GM12878 (cell line): ENCODE data around the gene GNB5.

ENCODE experiments used
- CEBPB ChIP-seq, 2 experiments: fragments of 150-350 bp in 1 of 2; IDR thresholded peaks; 2 replicates each; pipeline ENCODE4 v1.6.1; 2012 to 2014; ENCODE audit warnings: low read depth in 2 of 2, low read length in 2 of 2, borderline replicate concordance in 1 of 2, inconsistent platforms in 1 of 2
- CTCF ChIP-seq, 3 experiments: IDR thresholded peaks in 2 of 3; conservative IDR thresholded peaks in 1 of 3; 2 replicates each; pipeline ENCODE4 v1.5.1; 2011; ENCODE audit warnings: low read depth in 3 of 3, low read length in 3 of 3, mild to moderate bottlenecking in 3 of 3, control low read depth in 2 of 3, moderate library complexity in 2 of 3, inconsistent platforms in 1 of 3, mixed read lengths in 1 of 3; ENCODE audit not compliant: control insufficient read depth in 2 of 3, insufficient read depth in 1 of 3; ENCODE audit errors: extremely low read depth in 1 of 3
- POLR2A ChIP-seq: IDR thresholded peaks from 2 replicates; pipeline ENCODE4 v1.6.1; 2011; ENCODE audit warnings: low read depth, mild to moderate bottlenecking, low read length
- SUZ12 ChIP-seq: fragments of 200-600 bp; sonication (generic); IDR thresholded peaks from one replicate; pipeline ENCODE4 v1.6.1; 2018; ENCODE audit warnings: antibody characterized with exemption, mild to moderate bottlenecking; ENCODE audit not compliant: unreplicated experiment
- TARDBP ChIP-seq: IDR thresholded peaks from 2 replicates; pipeline ENCODE4 v1.6.1; 2016; ENCODE audit warnings: borderline replicate concordance
- USF1 ChIP-seq: IDR thresholded peaks from 2 replicates; pipeline ENCODE4 v1.6.1; 2011; ENCODE audit warnings: borderline replicate concordance, low read depth, mild to moderate bottlenecking, moderate library complexity, mixed read lengths, low read length; ENCODE audit not compliant: insufficient read depth; ENCODE audit errors: extremely low read length

- TF ChIP-seq SUZ12 (no peak), USF1 (no peak), CTCF (IDR thresholded peaks at IDR 0.05 in 2 of 3, conservative IDR thresholded peaks at IDR 0.05 in 1 of 3; ENCODE audit: control insufficient read depth in 2 of 3, extremely low read depth in 1 of 3, insufficient read depth in 1 of 3, low read depth in 3 of 3, low read length in 3 of 3) (no peak; a peak in 1 of 6 replicates), TARDBP (no peak), CEBPB (IDR thresholded peaks at IDR 0.05; ENCODE audit: borderline replicate concordance in 1 of 2, low read depth in 2 of 2, low read length in 2 of 2) (0 out of 4 replicates have a peak, but pooled peaks of 1 of the 2 experiments have one; percentile 42), POLR2A (no peak)
These were observed 108.8 kb downstream of the GNB5 start for GRCh38 chr15:52082197-52083036.
